ENCODE data around the gene DYNC1LI2. TPM values are rescaled to one million over a fixed set of nuclear protein-coding genes. Genes with fewer than 3 reads are reported as not detected.
A peak's percentile ranks its signal among the peaks of the same experiment; 100 is the strongest.
"Not testable (repeated sequence)": the region's sequence is repeated elsewhere in the genome, so short reads cannot be mapped to it uniquely, and the experiment has no call there.

The DYNC1LI2 gene
- total RNA-seq, result 10 to 100 TPM; 32.3 to 35.7 TPM

GRCh38 chr16:66751303-66751991 lies at the start of gene DYNC1LI2:
TSS of gene DYNC1LI2 (minus strand) at chr16:66751609. CDS start at chr16:66751591, 18 bp downstream.
- peaks cover 23% of the 10 kb centered on the region for H3K36me3 Mint-ChIP-seq (ENCODE audit: low read depth)
- DNase-seq (peak; percentile 89), ATAC-seq (peak; percentile 93)
- POLR2A ChIA-PET, result no interaction called here
- H3K27me3 Mint-ChIP-seq, result peaks cover 9% of the 10 kb centered on the region
- CTCF ChIA-PET, result interaction anchor here (0.5 to 3.0 kb wide), 22 partner anchors 10 to 348 kb away, joined by 3 to 18 read pairs (median 4); partner anchors contain the start of gene NAE1
- no peaks in the 10 kb centered on the region for H3K9me3 Mint-ChIP-seq (ENCODE audit: low read depth)
- peaks cover 38% of the 10 kb centered on the region for H3K4me1 Mint-ChIP-seq
- intact Hi-C loops (cut with DNase I, micrococcal nuclease), result loop anchor here in 1 of 2 experiments (1.0 to 10.0 kb wide), 9 partner anchors 55 to 493 kb away; partner anchors contain the start of genes CIAO2B, CKLF, CMTM3 and CMTM4
- peak within 1 kb of the TSS; percentile 81 for H3K4me3 Mint-ChIP-seq
- H3K27ac Mint-ChIP-seq, result peak within 1 kb of the TSS; percentile 80

GRCh38 chr16:66800856-66801255 lies 49.4 kb upstream of the DYNC1LI2 start:
- no peaks in the 10 kb centered on the region for H3K27me3 Mint-ChIP-seq
- H3K36me3 Mint-ChIP-seq (ENCODE audit: low read depth), result peaks cover 30% of the 10 kb centered on the region
- H3K4me1 Mint-ChIP-seq, result no peaks in the 10 kb centered on the region
- intact Hi-C loops (cut with DNase I, micrococcal nuclease), result no loop called here
- H3K9me3 Mint-ChIP-seq (ENCODE audit: low read depth), result no peaks in the 10 kb centered on the region
- H3K4me3 Mint-ChIP-seq, result no peak overlapping the region
- no peak for DNase-seq
- no peak overlapping the region for H3K27ac Mint-ChIP-seq
- ChIA-PET POLR2A (no interaction called here), CTCF (no interaction called here)
- no peak for ATAC-seq

- Mint-ChIP-seq H3K27me3 (no peaks in the 10 kb centered on the region), H3K9me3 (ENCODE audit: low read depth) (no peaks in the 10 kb centered on the region), H3K4me3 (no peak overlapping the region), H3K36me3 (ENCODE audit: low read depth) (peaks cover 7% of the 10 kb centered on the region), H3K27ac (no peak overlapping the region), H3K4me1 (no peaks in the 10 kb centered on the region)
- ATAC-seq, result no peak
- DNase-seq, result no peak
- intact Hi-C loops (cut with DNase I, micrococcal nuclease), result no loop called here
- POLR2A ChIA-PET, result no interaction called here
- CTCF ChIA-PET, result interaction anchor here (1.1 to 1.3 kb wide), 2 partner anchors 32 to 58 kb away, joined by 3 to 4 read pairs; partner anchors contain the start of gene NAE1
These were observed 46.8 kb upstream of the DYNC1LI2 start for GRCh38 chr16:66798161-66798560.

- POLR2A ChIA-PET; H3K27me3 Mint-ChIP-seq; H3K36me3 Mint-ChIP-seq (ENCODE audit: low read depth); ATAC-seq; H3K4me1 Mint-ChIP-seq; H3K4me3 Mint-ChIP-seq; H3K9me3 Mint-ChIP-seq (ENCODE audit: low read depth); intact Hi-C loops (cut with DNase I, micrococcal nuclease); DNase-seq; H3K27ac Mint-ChIP-seq: not testable (repeated sequence)
- CTCF ChIA-PET, result interaction anchor here (0.7 kb wide), 1 partner anchor 10 kb away, joined by 3 read pairs; no protein-coding TSS in a partner anchor
These were observed 42.6 kb upstream of the DYNC1LI2 start for GRCh38 chr16:66793984-66794383.

- no peaks in the 10 kb centered on the region for H3K27me3 Mint-ChIP-seq
- H3K4me3 Mint-ChIP-seq, result no peak overlapping the region
- ChIA-PET POLR2A (no interaction called here), CTCF (no interaction called here)
- H3K9me3 Mint-ChIP-seq (ENCODE audit: low read depth), result no peaks in the 10 kb centered on the region
- ATAC-seq (no peak), DNase-seq (no peak)
- no peaks in the 10 kb centered on the region for H3K4me1 Mint-ChIP-seq
- H3K27ac Mint-ChIP-seq, result no peak overlapping the region
- intact Hi-C loops (cut with DNase I, micrococcal nuclease), result no loop called here
- H3K36me3 Mint-ChIP-seq (ENCODE audit: low read depth), result no peaks in the 10 kb centered on the region
These were observed 38.8 kb upstream of the DYNC1LI2 start for GRCh38 chr16:66790130-66790733.

- intact Hi-C loops (cut with DNase I, micrococcal nuclease), result no loop called here
- H3K27ac Mint-ChIP-seq, result no peak overlapping the region
- no peaks in the 10 kb centered on the region for H3K27me3 Mint-ChIP-seq
- DNase-seq (no peak), ATAC-seq (no peak)
- H3K4me3 Mint-ChIP-seq, result no peak overlapping the region
- H3K4me1 Mint-ChIP-seq, result no peaks in the 10 kb centered on the region
- no peaks in the 10 kb centered on the region for H3K9me3 Mint-ChIP-seq (ENCODE audit: low read depth)
- CTCF ChIA-PET, result no interaction called here
- H3K36me3 Mint-ChIP-seq (ENCODE audit: low read depth), result no peaks in the 10 kb centered on the region
- POLR2A ChIA-PET, result no interaction called here
These were observed 36.0 kb upstream of the DYNC1LI2 start for GRCh38 chr16:66787427-66787826.

- no peaks in the 10 kb centered on the region for H3K27me3 Mint-ChIP-seq
- H3K9me3 Mint-ChIP-seq (ENCODE audit: low read depth), result no peaks in the 10 kb centered on the region
- no peak overlapping the region for H3K27ac Mint-ChIP-seq
- intact Hi-C loops (cut with DNase I, micrococcal nuclease), result no loop called here
- ATAC-seq (no peak), DNase-seq (no peak)
- ChIA-PET POLR2A (no interaction called here), CTCF (no interaction called here)
- no peak overlapping the region for H3K4me3 Mint-ChIP-seq
- no peaks in the 10 kb centered on the region for H3K36me3 Mint-ChIP-seq (ENCODE audit: low read depth)
- H3K4me1 Mint-ChIP-seq, result no peaks in the 10 kb centered on the region
These were observed 35.1 kb upstream of the DYNC1LI2 start for GRCh38 chr16:66786551-66786950.

GRCh38 chr16:66776457-66776856 lies 25.0 kb upstream of the DYNC1LI2 start:
- no peak for ATAC-seq
- Mint-ChIP-seq H3K4me3 (no peak overlapping the region), H3K27me3 (no peaks in the 10 kb centered on the region), H3K9me3 (ENCODE audit: low read depth) (no peaks in the 10 kb centered on the region), H3K27ac (no peak overlapping the region), H3K4me1 (no peaks in the 10 kb centered on the region), H3K36me3 (ENCODE audit: low read depth) (no peaks in the 10 kb centered on the region)
- ChIA-PET POLR2A (no interaction called here), CTCF (interaction anchor here (1.3 kb wide), 1 partner anchor 36 kb away, joined by 3 read pairs; no protein-coding TSS in a partner anchor)
- DNase-seq, result no peak
- intact Hi-C loops (cut with DNase I, micrococcal nuclease), result no loop called here

GRCh38 chr16:66774981-66775380 lies 23.6 kb upstream of the DYNC1LI2 start:
- Mint-ChIP-seq H3K27me3 (no peaks in the 10 kb centered on the region), H3K4me1 (no peaks in the 10 kb centered on the region), H3K4me3 (no peak overlapping the region), H3K9me3 (ENCODE audit: low read depth) (no peaks in the 10 kb centered on the region), H3K36me3 (ENCODE audit: low read depth) (no peaks in the 10 kb centered on the region), H3K27ac (no peak overlapping the region)
- CTCF ChIA-PET, result no interaction called here
- POLR2A ChIA-PET, result no interaction called here
- intact Hi-C loops (cut with DNase I, micrococcal nuclease), result no loop called here
- ATAC-seq (no peak), DNase-seq (no peak)

- no peak overlapping the region for H3K27ac Mint-ChIP-seq
- H3K4me1 Mint-ChIP-seq, result no peaks in the 10 kb centered on the region
- POLR2A ChIA-PET, result no interaction called here
These were observed 6.7 kb upstream of the DYNC1LI2 start for GRCh38 chr16:66758086-66758485.

GRCh38 chr16:66754819-66755218 lies 3.4 kb upstream of the DYNC1LI2 start:
- POLR2A ChIA-PET, result no interaction called here
- CTCF ChIA-PET, result interaction anchor here (0.9 to 1.5 kb wide), 4 partner anchors 12 to 348 kb away, joined by 3 to 5 read pairs (median 4); partner anchors contain the start of gene NAE1
- Mint-ChIP-seq H3K4me1 (peaks cover 15% of the 10 kb centered on the region), H3K4me3 (no peak overlapping the region), H3K36me3 (ENCODE audit: low read depth) (peaks cover 3% of the 10 kb centered on the region), H3K27me3 (peaks cover 9% of the 10 kb centered on the region), H3K27ac (no peak overlapping the region), H3K9me3 (ENCODE audit: low read depth) (no peaks in the 10 kb centered on the region)
- intact Hi-C loops (cut with DNase I, micrococcal nuclease), result loop anchor here in 1 of 2 experiments (5.0 to 10.0 kb wide), 2 partner anchors 203 to 490 kb away; partner anchors contain the start of genes CKLF, FHOD1, SLC9A5 and TK2
- ATAC-seq (no peak), DNase-seq (no peak)

More at GRCh38 chr16:66758086-66758485, 6.7 kb upstream of the DYNC1LI2 start:
- no peak for DNase-seq
- ATAC-seq, result no peak
- H3K4me3 Mint-ChIP-seq, result no peak overlapping the region
- intact Hi-C loops (cut with DNase I, micrococcal nuclease), result loop anchor here in 1 of 2 experiments (10.0 kb wide), 1 partner anchor 487 kb away; the partner anchor contains the start of genes FHOD1 and SLC9A5
- H3K27me3 Mint-ChIP-seq, result peaks cover 2% of the 10 kb centered on the region
- H3K9me3 Mint-ChIP-seq (ENCODE audit: low read depth), result no peaks in the 10 kb centered on the region
- CTCF ChIA-PET, result no interaction called here
- no peaks in the 10 kb centered on the region for H3K36me3 Mint-ChIP-seq (ENCODE audit: low read depth)

GRCh38 chr16:66754211-66754610 lies 2.8 kb upstream of the DYNC1LI2 start:
- CTCF ChIA-PET, result interaction anchor here (0.7 to 1.5 kb wide), 3 partner anchors 12 to 148 kb away, joined by 3 to 5 read pairs (median 3); no protein-coding TSS in a partner anchor
- POLR2A ChIA-PET, result no interaction called here
- ATAC-seq, result no peak

More at GRCh38 chr16:66754211-66754610, 2.8 kb upstream of the DYNC1LI2 start:
- Mint-ChIP-seq H3K4me3 (no peak overlapping the region), H3K27ac (no peak overlapping the region), H3K27me3 (peaks cover 9% of the 10 kb centered on the region), H3K36me3 (ENCODE audit: low read depth) (peaks cover 8% of the 10 kb centered on the region), H3K4me1 (peaks cover 22% of the 10 kb centered on the region), H3K9me3 (ENCODE audit: low read depth) (no peaks in the 10 kb centered on the region)
- intact Hi-C loops (cut with DNase I, micrococcal nuclease), result loop anchor here in 1 of 2 experiments (5.0 to 10.0 kb wide), 2 partner anchors 202 to 491 kb away; partner anchors contain the start of genes CKLF, FHOD1, SLC9A5 and TK2
- no peak for DNase-seq
